Caco-2 (cell line): Measurements from ENCODE around the gene HDC. TPM values are rescaled to one million over a fixed set of nuclear protein-coding genes. Genes with fewer than 3 reads are reported as not detected.

Experiments
- BruUV-seq: library from RNA; stranded (reverse); fragments of 400-500 nt; replicated peaks from 2 replicates; lab custom pipeline; 2021; lab: Mats Ljungman, UMichigan
- CTCF ChIA-PET: fragments of 300-600 bp; sonication (Branson Sonifier 250); formaldehyde crosslinking; loops from one replicate; lab custom pipeline; 2022; ENCODE audit warnings: antibody characterized with exemption; lab: Charles Lee
- POLR2A ChIA-PET: fragments of 300-600 bp; sonication (Branson Sonifier 250); formaldehyde crosslinking; loops from one replicate; lab custom pipeline; 2022; ENCODE audit warnings: antibody characterized with exemption; lab: Charles Lee
- DNase-seq, 2 experiments: peaks; one replicate each; pipeline versions ENCODE4 v3.0.0 to v3.0.0-alpha.2; 2020 to 2022
- H3K27me3 ChIP-seq: replicated peaks from 2 replicates; pipeline ENCODE4 v1.6.0; 2011; ENCODE audit warnings: low read length; ENCODE audit not compliant: control insufficient read depth, insufficient read depth
- H3K36me3 ChIP-seq: 2 replicates; pipeline ENCODE4 v1.5.1; 2011; ENCODE audit warnings: low read length; ENCODE audit not compliant: control insufficient read depth, insufficient read depth
- H3K4me1 ChIP-seq: fragments of 250-450 bp; sonication (Bioruptor Pico); 2 replicates; pipeline ENCODE4 v1.5.1; 2020; ENCODE audit warnings: mild to moderate bottlenecking
- H3K4me3 ChIP-seq: 2 replicates; pipeline ENCODE4 v1.5.1; 2011; ENCODE audit warnings: low read depth, mild to moderate bottlenecking, control low read depth, low read length
- H3K9me3 ChIP-seq: fragments of 250-450 bp; sonication (Bioruptor Pico); 2 replicates; pipeline ENCODE4 v1.5.1; 2020; ENCODE audit warnings: mild to moderate bottlenecking, moderate library complexity
- H3K27ac Mint-ChIP-seq: one replicate; pipeline ENCODE4 v1.8.0; 2022; ENCODE audit warnings: mixed read lengths; ENCODE audit not compliant: unreplicated experiment
- H3K27me3 Mint-ChIP-seq: one replicate; pipeline ENCODE4 v1.8.0; 2022; ENCODE audit warnings: mixed read lengths; ENCODE audit not compliant: insufficient read depth, unreplicated experiment
- H3K36me3 Mint-ChIP-seq: one replicate; pipeline ENCODE4 v1.8.0; 2022; ENCODE audit warnings: mild to moderate bottlenecking, mixed read lengths; ENCODE audit not compliant: insufficient read depth, unreplicated experiment
- H3K4me1 Mint-ChIP-seq: one replicate; pipeline ENCODE4 v1.8.0; 2022; ENCODE audit warnings: low read depth, mixed read lengths; ENCODE audit not compliant: unreplicated experiment
- H3K4me3 Mint-ChIP-seq: one replicate; pipeline ENCODE4 v1.8.0; 2022; ENCODE audit warnings: mild to moderate bottlenecking, moderate library complexity, mixed read lengths; ENCODE audit not compliant: unreplicated experiment
- H3K9me3 Mint-ChIP-seq: one replicate; pipeline ENCODE4 v1.8.0; 2022; ENCODE audit warnings: mixed read lengths; ENCODE audit not compliant: unreplicated experiment
- CTCF ChIP-seq, 2 experiments: fragments of 200-600 bp in 1 of 2; IDR thresholded peaks; 1 replicate in 1 of 2; 2 replicates in 1 of 2; pipeline versions ENCODE4 v1.5.1 to v1.8.0; 2011 to 2022; ENCODE audit warnings: antibody characterized with exemption in 1 of 2, control low read depth in 1 of 2, inconsistent platforms in 1 of 2, low read depth in 1 of 2, low read length in 1 of 2, mild to moderate bottlenecking in 1 of 2, moderate library complexity in 1 of 2; ENCODE audit not compliant: insufficient read depth in 1 of 2, severe bottlenecking in 1 of 2, unreplicated experiment in 1 of 2
- intact Hi-C: fragments of 100-400 bp; cut with micrococcal nuclease; formaldehyde crosslinking; loops from one replicate; pipeline ENCODE4 v1.10.0; 2022; ENCODE audit not compliant: unreplicated experiment
- total RNA-seq: library from RNA; stranded (reverse); gene quantifications from 2 replicates; pipeline ENCODE4 v1.2.3, GENCODE V29; 2022

HDC gene
- total RNA-seq, 1 experiment from 2014 or later: not detected

GRCh38 chr15:50277370-50277769 is 11.8 kb upstream of the HDC start:
- Histone ChIP-seq H3K9me3 (no peaks in the 10 kb centered on the region), H3K27me3 (no peaks in the 10 kb centered on the region), H3K4me3 (no peak overlapping the region), H3K4me1 (no peaks in the 10 kb centered on the region), H3K36me3 (no peaks in the 10 kb centered on the region)
- Mint-ChIP-seq H3K27ac (no peak overlapping the region), H3K27me3 (no peaks in the 10 kb centered on the region), H3K4me1 (no peaks in the 10 kb centered on the region), H3K4me3 (no peak overlapping the region), H3K36me3 (peaks cover 36% of the 10 kb centered on the region), H3K9me3 (no peaks in the 10 kb centered on the region)
- POLR2A ChIA-PET: no interaction called here
- intact Hi-C loops: no loop called here
- no peak for TF ChIP-seq CTCF (IDR thresholded peaks at IDR 0.05; ENCODE audit: insufficient read depth in 1 of 2, low read depth in 1 of 2, low read length in 1 of 2, severe bottlenecking in 1 of 2, unreplicated experiment in 1 of 2)
- CTCF ChIA-PET: no interaction called here
- no peak for DNase-seq
- no TSS peak for BruUV-seq

DNA sequence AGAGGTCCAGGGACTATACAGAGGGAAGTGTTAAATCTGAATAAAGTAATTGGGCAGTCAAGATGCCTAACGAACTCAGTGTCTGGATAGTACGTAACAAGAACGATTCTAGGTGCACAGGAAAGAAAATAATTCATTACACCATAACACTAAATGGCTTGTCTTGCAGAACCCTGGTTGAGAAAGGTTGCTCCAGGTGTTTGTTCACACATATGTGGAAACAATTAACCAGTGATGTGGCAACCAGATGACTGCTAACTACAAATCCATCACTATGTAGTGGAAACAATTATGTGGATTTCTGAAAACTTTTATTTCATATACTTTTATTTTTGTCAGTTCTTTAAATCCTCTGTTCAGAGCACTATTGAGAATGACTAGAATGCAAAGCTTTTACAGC is 10.4 kb upstream of the HDC start:
- ChIA-PET POLR2A (no interaction called here), CTCF (no interaction called here)
- Mint-ChIP-seq H3K36me3 (peaks cover 28% of the 10 kb centered on the region), H3K27ac (no peak overlapping the region), H3K4me1 (no peaks in the 10 kb centered on the region), H3K27me3 (no peaks in the 10 kb centered on the region), H3K9me3 (no peaks in the 10 kb centered on the region), H3K4me3 (no peak overlapping the region)
- no peak for TF ChIP-seq CTCF (IDR thresholded peaks at IDR 0.05; ENCODE audit: insufficient read depth in 1 of 2, low read depth in 1 of 2, low read length in 1 of 2, severe bottlenecking in 1 of 2, unreplicated experiment in 1 of 2)
- H3K4me3 ChIP-seq: no peak overlapping the region
- H3K9me3 ChIP-seq: no peaks in the 10 kb centered on the region
- H3K36me3 ChIP-seq: no peaks in the 10 kb centered on the region
- H3K27me3 ChIP-seq: no peaks in the 10 kb centered on the region
- no peak for DNase-seq
- H3K4me1 ChIP-seq: no peaks in the 10 kb centered on the region
- no TSS peak for BruUV-seq
- intact Hi-C loops: no loop called here

DNA sequence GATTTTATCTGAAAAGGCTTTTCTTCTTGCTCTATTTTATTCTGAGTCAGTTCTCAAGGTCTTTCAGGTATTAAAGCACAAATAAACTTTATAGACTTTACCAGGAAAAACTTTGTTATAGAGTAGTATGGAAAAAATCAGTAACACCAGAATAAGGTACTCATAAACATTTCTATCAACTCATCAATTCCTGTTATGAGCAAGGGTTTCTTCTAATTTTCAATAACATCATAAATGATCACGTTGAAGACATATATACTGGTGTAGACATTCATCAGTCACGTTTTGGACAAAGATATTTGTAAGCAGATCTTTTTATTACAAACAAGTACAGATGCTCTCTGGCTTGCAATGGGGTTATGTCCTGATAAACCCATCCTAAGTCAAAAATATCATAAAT is 9.6 kb upstream of the HDC start:
- intact Hi-C loops: no loop called here
- Mint-ChIP-seq H3K9me3 (no peaks in the 10 kb centered on the region), H3K4me3 (no peak overlapping the region), H3K27ac (no peak overlapping the region), H3K27me3 (no peaks in the 10 kb centered on the region), H3K4me1 (no peaks in the 10 kb centered on the region), H3K36me3 (peaks cover 28% of the 10 kb centered on the region)
- CTCF ChIA-PET: no interaction called here
- POLR2A ChIA-PET: no interaction called here
- DNase-seq: no peak
- H3K9me3 ChIP-seq: no peaks in the 10 kb centered on the region
- no peaks in the 10 kb centered on the region for H3K36me3 ChIP-seq
- no TSS peak for BruUV-seq
- no peak overlapping the region for H3K4me3 ChIP-seq
- H3K27me3 ChIP-seq: no peaks in the 10 kb centered on the region
- H3K4me1 ChIP-seq: no peaks in the 10 kb centered on the region
- TF ChIP-seq CTCF (IDR thresholded peaks at IDR 0.05; ENCODE audit: insufficient read depth in 1 of 2, low read depth in 1 of 2, low read length in 1 of 2, severe bottlenecking in 1 of 2, unreplicated experiment in 1 of 2): no peak
